Measurements from ENCODE around the gene MFSD6.
"Not testable (repeated sequence)": the region's sequence is repeated elsewhere in the genome, so short reads cannot be mapped to it uniquely, and the experiment has no call there.

MFSD6 gene

GRCh38 chr2:190406805-190407204, 1.4 kb upstream of the MFSD6 start:
- no peak for DNase-seq

GRCh38 chr2:190407246-190407661, 901 bp upstream of the MFSD6 start:
- DNase-seq, result peak; percentile 81

GRCh38 chr2:190408538-190409271, 550 bp downstream of the MFSD6 start:
- DNase-seq, result peak; percentile 86

GRCh38 chr2:190409616-190410015, 1.5 kb downstream of the MFSD6 start:
- no peak for DNase-seq

GRCh38 chr2:190410166-190410565, 2.0 kb downstream of the MFSD6 start:
- no peak for DNase-seq

GRCh38 chr2:190412966-190413365, 4.8 kb downstream of the MFSD6 start:
- DNase-seq, result no peak

GRCh38 chr2:190413421-190413820, 5.3 kb downstream of the MFSD6 start:
- no peak for DNase-seq

GRCh38 chr2:190415251-190415650, 7.1 kb downstream of the MFSD6 start:
- DNase-seq, result no peak

- DNase-seq, result peak; percentile 24
These were observed 7.9 kb downstream of the MFSD6 start for GRCh38 chr2:190415794-190416775.

- DNase-seq, result no peak
These were observed 9.1 kb downstream of the MFSD6 start for GRCh38 chr2:190417045-190417842.

GRCh38 chr2:190418727-190419126, 10.6 kb downstream of the MFSD6 start:
- DNase-seq, result no peak

- no peak for DNase-seq
These were observed 12.6 kb downstream of the MFSD6 start for GRCh38 chr2:190420801-190421200.

- no peak for DNase-seq
These were observed 17.2 kb downstream of the MFSD6 start for GRCh38 chr2:190425221-190425866.

GRCh38 chr2:190425883-190426658, 17.9 kb downstream of the MFSD6 start:
- DNase-seq, result no peak

- not testable (repeated sequence) for DNase-seq
These were observed 22.7 kb downstream of the MFSD6 start for GRCh38 chr2:190430866-190431265.

- DNase-seq, result no peak
These were observed 23.8 kb downstream of the MFSD6 start for GRCh38 chr2:190431907-190432306.

- no peak for DNase-seq
These were observed 24.5 kb downstream of the MFSD6 start for GRCh38 chr2:190432567-190433231.

- DNase-seq, result no peak
These were observed 27.0 kb downstream of the MFSD6 start for GRCh38 chr2:190435031-190435670.

GRCh38 chr2:190436557-190436956, 28.4 kb downstream of the MFSD6 start:
- DNase-seq, result no peak

GRCh38 chr2:190440113-190440512, 32.0 kb downstream of the MFSD6 start:
- DNase-seq, result no peak

- no peak for DNase-seq
These were observed 33.4 kb downstream of the MFSD6 start for GRCh38 chr2:190441564-190441963.

Data from CD4-positive, alpha-beta T cell treated with Interleukin-12 subunit alpha and Interleukin-12 subunit beta, for 1 hour (primary cell).